GM10248 (cell line): Measurements from ENCODE around the gene NDC80.
"Not testable (repeated sequence)": the region's sequence is repeated elsewhere in the genome, so short reads cannot be mapped to it uniquely, and the experiment has no call there.

Experiments
- CTCF ChIA-PET: fragments of 300-600 bp; sonication (Branson Sonifier 250); formaldehyde crosslinking; extraction: SDS; loops from one replicate; lab custom pipeline; 2021; ENCODE audit warnings: antibody characterized with exemption; lab: Yijun Ruan, JAX
- POLR2A ChIA-PET: fragments of 350-650 bp; sonication (Branson Sonifier 250); formaldehyde crosslinking; extraction: SDS; loops from one replicate; lab custom pipeline; 2020; ENCODE audit warnings: antibody characterized with exemption; lab: Yijun Ruan, JAX
- DNase-seq: peaks from one replicate; pipeline ENCODE4 v3.0.0; 2012; ENCODE audit errors: extremely low spot score
- CTCF ChIP-seq: IDR thresholded peaks from 2 replicates; pipeline ENCODE4 v1.5.1; 2012; ENCODE audit warnings: mild to moderate bottlenecking, low read depth; ENCODE audit errors: extremely low read depth, missing control alignments, control extremely low read depth

NDC80 gene

DNA sequence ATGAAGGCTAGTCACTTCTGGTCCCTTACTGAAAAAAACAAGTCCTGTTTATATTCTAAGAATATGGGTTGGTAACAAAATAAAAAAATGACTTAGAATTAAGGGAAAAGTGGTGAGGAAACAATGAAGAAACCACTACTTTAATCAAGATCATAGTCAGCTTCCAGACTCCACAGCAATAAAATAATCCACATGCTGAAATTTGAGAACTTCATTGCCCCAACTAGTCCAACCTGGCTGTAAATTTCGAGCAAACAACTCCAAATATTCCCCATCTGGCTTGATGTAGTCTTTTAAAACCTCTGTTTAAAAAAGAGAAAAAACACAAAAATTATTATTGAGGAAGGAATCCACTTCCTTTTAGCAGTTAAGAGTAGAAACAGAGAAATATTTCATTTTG lies 32.5 kb upstream of the NDC80 start:
- ChIA-PET POLR2A (no interaction called here), CTCF (interaction anchor here (1.3 kb wide), 1 partner anchor 433 kb away, joined by 3 read pairs; no protein-coding TSS in a partner anchor)
- no peak for DNase-seq
- no peak for TF ChIP-seq CTCF

DNA sequence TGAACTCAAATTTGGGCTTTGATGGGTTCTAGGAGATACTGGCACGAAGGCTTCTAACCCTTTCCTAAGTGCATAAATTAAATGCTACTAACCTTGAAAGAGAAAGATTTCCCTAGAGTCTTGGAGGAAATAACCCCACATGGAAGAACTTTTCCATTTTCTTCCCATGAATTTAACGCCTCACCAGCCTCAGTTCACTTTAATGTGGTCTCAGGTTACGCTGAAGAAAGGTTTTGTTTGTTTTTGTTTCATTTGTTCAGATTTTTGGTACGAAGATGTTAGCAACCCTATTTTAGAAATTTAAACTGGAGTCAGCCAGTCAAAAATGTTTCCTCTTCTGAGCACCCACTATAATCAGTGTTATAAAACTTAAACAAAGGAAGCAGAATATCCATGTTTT lies 30.8 kb upstream of the NDC80 start:
- POLR2A ChIA-PET = no interaction called here
- no peak for TF ChIP-seq CTCF
- CTCF ChIA-PET = interaction anchor here (1.2 to 4.0 kb wide), 6 partner anchors 10 to 435 kb away, joined by 3 to 43 read pairs (median 13); no protein-coding TSS in a partner anchor
- DNase-seq = no peak

DNA sequence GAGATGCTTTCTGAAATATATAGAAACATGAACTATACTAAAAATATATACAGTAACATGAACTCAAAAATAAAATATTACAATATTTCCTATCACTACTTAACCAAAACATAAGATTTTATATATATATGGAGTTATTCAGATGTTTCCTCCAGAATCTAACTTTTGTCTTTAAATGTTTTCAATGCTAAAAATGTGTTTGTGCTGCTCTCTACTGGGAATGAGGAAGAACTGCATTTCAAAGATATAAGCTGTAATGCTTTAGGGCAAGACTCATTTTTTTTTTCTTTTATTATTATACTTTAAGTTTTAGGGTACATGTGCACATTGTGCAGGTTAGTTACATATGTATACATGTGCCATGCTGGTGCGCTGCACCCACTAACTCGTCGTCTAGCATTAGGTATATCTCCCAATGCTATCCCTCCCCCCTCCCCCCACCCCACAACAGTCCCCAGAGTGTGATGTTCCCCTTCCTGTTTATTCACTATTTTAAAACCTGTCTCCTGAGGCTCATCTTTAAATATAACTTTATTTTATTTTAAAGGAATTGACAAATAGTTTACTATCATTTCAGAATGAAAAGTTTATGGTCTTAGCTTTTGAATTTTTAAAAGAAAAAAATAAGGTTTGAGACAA lies 29.3 kb upstream of the NDC80 start:
- POLR2A ChIA-PET = not testable (repeated sequence)
- DNase-seq = peak; percentile 26
- CTCF ChIA-PET = interaction anchor here (0.5 to 4.0 kb wide), 26 partner anchors 8 to 1917 kb away, joined by 3 to 43 read pairs (median 4); no protein-coding TSS in a partner anchor
- peak; percentile 79 for TF ChIP-seq CTCF

GRCh38 chr18:2545155-2545554 lies 26.2 kb upstream of the NDC80 start:
- DNase-seq = no peak
- CTCF ChIA-PET = no interaction called here
- POLR2A ChIA-PET = no interaction called here
- TF ChIP-seq CTCF = no peak

DNA sequence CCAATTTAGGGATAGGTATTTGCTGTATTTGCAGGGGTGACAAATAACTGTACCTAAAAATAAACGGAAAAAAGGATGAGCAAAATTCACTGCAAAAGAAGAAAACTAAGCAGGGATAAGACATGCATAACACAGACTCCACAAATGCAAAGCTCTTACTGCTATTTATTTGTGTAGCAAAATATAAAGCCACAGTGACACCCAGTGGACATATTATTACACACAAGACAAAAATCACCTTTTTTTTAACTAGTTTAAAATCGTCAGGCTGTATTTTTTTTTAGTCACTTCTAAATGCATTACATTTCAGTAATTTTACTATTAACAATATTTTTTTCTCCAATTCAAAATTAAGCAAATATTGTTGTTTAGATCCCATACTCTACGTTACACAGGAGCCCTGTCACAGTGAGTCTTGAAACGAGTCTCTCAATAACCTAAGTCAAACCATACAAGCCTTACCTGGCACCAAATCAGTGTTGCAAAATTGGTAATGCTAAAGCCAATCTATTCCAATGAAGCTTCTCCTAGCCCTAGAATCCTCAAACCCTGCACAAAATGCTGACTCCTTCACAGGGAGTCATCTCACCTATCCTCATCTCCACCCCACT lies 23.8 kb upstream of the NDC80 start:
- ChIA-PET POLR2A (no interaction called here), CTCF (interaction anchor here (0.6 to 3.8 kb wide), 22 partner anchors 9 to 1808 kb away, joined by 3 to 19 read pairs (median 4); partner anchors contain the start of genes METTL4 and NDC80)
- DNase-seq = peak; percentile 23
- TF ChIP-seq CTCF = peak; percentile 57

DNA sequence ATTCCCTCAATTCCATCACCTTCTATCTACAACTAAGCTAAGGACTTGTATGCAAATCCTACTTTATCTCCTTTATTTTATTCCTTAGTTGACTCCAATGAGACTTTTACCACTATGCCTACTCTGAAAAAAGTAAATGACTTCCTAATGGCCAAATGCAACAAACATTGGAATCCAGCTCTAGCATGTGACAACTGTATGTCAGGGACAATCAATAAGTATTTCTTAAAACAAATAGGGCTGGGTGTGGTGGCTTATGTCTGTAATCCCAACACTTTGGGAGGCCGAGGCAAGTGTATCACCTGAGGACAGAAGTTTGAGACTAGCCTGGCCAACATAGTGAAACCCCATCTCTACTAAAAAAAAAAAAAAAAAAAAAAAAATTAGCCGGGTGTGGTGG lies 21.9 kb upstream of the NDC80 start:
- no peak for DNase-seq
- ChIA-PET CTCF (interaction anchor here (1.5 to 3.8 kb wide), 4 partner anchors 8 to 1685 kb away, joined by 5 to 15 read pairs (median 10); no protein-coding TSS in a partner anchor), POLR2A (no interaction called here)
- no peak for TF ChIP-seq CTCF
